Tibial artery (tissue), 4 donors: ENCODE measurements around the gene TTC3.

Experiments
- DNase-seq, 2 donors: peaks; one replicate each; pipeline ENCODE4 v3.0.0-alpha.2; 2019
- H3K27ac ChIP-seq, 2 donors: fragments of 200-600 bp; sonication (generic) in 1 of 2; 1 replicate in 1 of 2; 2 replicates in 1 of 2; pipeline ENCODE4 v1.5.1; 2018 to 2019; ENCODE audit warnings: mild to moderate bottlenecking in 1 of 2
- H3K27me3 ChIP-seq, 2 donors: fragments of 200-600 bp; sonication (generic) in 1 of 2; one replicate each; pipeline versions ENCODE4 v1.5.1 to v1.6.0; 2016 to 2019
- H3K36me3 ChIP-seq, 3 donors: fragments of 200-600 bp; sonication (generic) in 2 of 3; one replicate each; pipeline ENCODE4 v1.5.1; 2016 to 2019; ENCODE audit warnings: mild to moderate bottlenecking in 2 of 3
- H3K4me1 ChIP-seq, 4 donors: fragments of 200-600 bp; sonication (generic) in 2 of 4; 1 replicate in 3 of 4; 2 replicates in 1 of 4; pipeline ENCODE4 v1.5.1; 2016 to 2019
- H3K4me3 ChIP-seq, 2 donors: fragments of 200-600 bp; sonication (generic) in 1 of 2; 1 replicate in 1 of 2; 2 replicates in 1 of 2; pipeline ENCODE4 v1.5.1; 2018 to 2019; ENCODE audit warnings: mild to moderate bottlenecking in 2 of 2
- H3K9me3 ChIP-seq, 3 donors: fragments of 200-600 bp; sonication (generic) in 1 of 3; one replicate each; pipeline ENCODE4 v1.5.1; 2016 to 2019
- CTCF ChIP-seq, 2 experiments: fragments of 200-600 bp in 1 of 2; fragments of 450-650 bp in 1 of 2; IDR thresholded peaks; one replicate each; pipeline ENCODE4 v1.5.1; 2017 to 2019; ENCODE audit warnings: antibody characterized with exemption in 2 of 2, mild to moderate bottlenecking in 1 of 2, moderate library complexity in 1 of 2
- intact Hi-C: fragments of 100-400 bp; cut with DNase I; formaldehyde crosslinking; loops from one replicate; pipeline ENCODE4 v1.15.0; 2023; ENCODE audit warnings: low total_unique reads

TTC3 gene

GRCh38 chr21:37233551-37234146, 160.6 kb downstream of the TTC3 start:
- no peaks in the 10 kb centered on the region for H3K4me1 ChIP-seq
- H3K4me3 ChIP-seq = no peak overlapping the region
- H3K36me3 ChIP-seq = peaks cover 34 to 85% (median 69%) of the 10 kb centered on the region in 3 donors
- H3K9me3 ChIP-seq = no peaks in the 10 kb centered on the region
- intact Hi-C loops = no loop called here
- H3K27ac ChIP-seq = no peak overlapping the region
- H3K27me3 ChIP-seq = no peaks in the 10 kb centered on the region
- DNase-seq = no peak
- TF ChIP-seq CTCF (IDR thresholded peaks at IDR 0.05) = no peak

DNA sequence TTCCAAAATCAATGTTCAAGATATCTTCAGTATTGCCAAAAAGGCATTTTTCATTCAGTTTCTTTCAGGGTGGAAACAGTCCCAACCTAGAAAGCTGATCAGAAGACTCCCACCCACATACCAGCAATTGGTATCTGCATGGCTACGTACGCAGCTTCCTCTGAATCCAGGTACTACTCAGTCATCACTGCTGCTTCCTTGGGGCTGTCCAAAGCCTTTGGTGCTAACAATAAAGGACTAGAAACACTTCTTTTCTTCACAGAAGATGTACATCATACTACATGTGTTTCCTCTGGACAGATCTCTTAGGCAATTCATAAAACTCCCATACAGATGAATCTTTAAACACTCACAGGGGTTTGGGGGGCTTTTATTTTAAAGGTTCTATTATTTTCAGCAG, 164.3 kb downstream of the TTC3 start:
- H3K27me3 ChIP-seq = no peaks in the 10 kb centered on the region
- no peaks in the 10 kb centered on the region for H3K9me3 ChIP-seq
- H3K4me1 ChIP-seq = peaks cover 0 to 4% (median 0%) of the 10 kb centered on the region in 4 donors
- intact Hi-C loops = no loop called here
- TF ChIP-seq CTCF (IDR thresholded peaks at IDR 0.05) = no peak
- H3K36me3 ChIP-seq = peaks cover 21 to 78% (median 62%) of the 10 kb centered on the region in 3 donors
- H3K4me3 ChIP-seq = no peak overlapping the region
- no peak overlapping the region for H3K27ac ChIP-seq
- DNase-seq = no peak

DNA sequence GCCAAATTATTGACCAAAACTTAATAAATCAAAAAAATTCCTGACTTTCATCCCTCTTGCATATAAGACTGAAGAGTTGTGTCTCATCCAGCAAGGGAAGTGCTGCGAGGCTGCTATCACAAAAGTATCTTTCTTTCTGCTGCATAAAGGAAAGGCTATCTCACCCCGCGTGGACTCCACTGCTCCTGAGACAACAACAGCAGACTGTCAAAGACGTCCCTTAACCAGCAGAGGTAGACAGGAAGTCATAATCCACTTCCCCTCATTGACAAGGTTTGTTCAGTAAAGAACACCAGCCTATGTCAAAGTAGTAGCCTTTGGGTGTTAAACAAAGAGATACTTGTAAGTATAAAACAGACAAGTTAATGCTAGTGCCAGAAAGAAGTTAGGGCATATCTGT, 164.7 kb downstream of the TTC3 start:
- H3K36me3 ChIP-seq = peaks cover 21 to 74% (median 58%) of the 10 kb centered on the region in 3 donors
- H3K27ac ChIP-seq = no peak overlapping the region
- no peaks in the 10 kb centered on the region for H3K27me3 ChIP-seq
- H3K4me1 ChIP-seq = peaks cover 0 to 4% (median 0%) of the 10 kb centered on the region in 4 donors
- H3K9me3 ChIP-seq = no peaks in the 10 kb centered on the region
- no peak overlapping the region for H3K4me3 ChIP-seq
- TF ChIP-seq CTCF (IDR thresholded peaks at IDR 0.05) = no peak
- DNase-seq = no peak
- intact Hi-C loops = no loop called here

GRCh38 chr21:37240978-37241377, 167.9 kb downstream of the TTC3 start:
- TF ChIP-seq CTCF (IDR thresholded peaks at IDR 0.05) = no peak
- intact Hi-C loops = no loop called here
- H3K4me3 ChIP-seq = no peak overlapping the region
- no peaks in the 10 kb centered on the region for H3K27me3 ChIP-seq
- peaks cover 10 to 47% (median 43%) of the 10 kb centered on the region in 3 donors for H3K36me3 ChIP-seq
- no peak overlapping the region for H3K27ac ChIP-seq
- H3K9me3 ChIP-seq = no peaks in the 10 kb centered on the region
- no peak for DNase-seq
- peaks cover 0 to 5% (median 2%) of the 10 kb centered on the region in 4 donors for H3K4me1 ChIP-seq

GRCh38 chr21:37241426-37241825, 168.4 kb downstream of the TTC3 start:
- TF ChIP-seq CTCF (IDR thresholded peaks at IDR 0.05) = no peak
- H3K4me3 ChIP-seq = no peak overlapping the region
- intact Hi-C loops = no loop called here
- H3K4me1 ChIP-seq = peaks cover 0 to 5% (median 2%) of the 10 kb centered on the region in 4 donors
- H3K27me3 ChIP-seq = no peaks in the 10 kb centered on the region
- H3K27ac ChIP-seq = no peak overlapping the region
- peaks cover 10 to 47% (median 43%) of the 10 kb centered on the region in 3 donors for H3K36me3 ChIP-seq
- H3K9me3 ChIP-seq = no peaks in the 10 kb centered on the region
- DNase-seq = no peak
